T-helper 2 cell treated with Interferon-gamma antibody and Interleukin-4, amounts not matched to agents 100 ng/mL and 5 ng/mL, for 36 hours (primary cell): ENCODE results near the gene SLC6A11. TPM values are rescaled to one million over a fixed set of nuclear protein-coding genes. Genes with fewer than 3 reads are reported as not detected.

Experiments used
- intact Hi-C: fragments of 100-400 bp; cut with micrococcal nuclease; formaldehyde crosslinking; loops from one replicate; pipeline ENCODE4 v1.15.1; 2023
- total RNA-seq: library from RNA; stranded (reverse); gene quantifications from 2 replicates; pipeline ENCODE4 v1.2.3, GENCODE V29; 2022

The SLC6A11 gene
- total RNA-seq, 1 donor from 2014 or later, result not detected

- intact Hi-C loops, result no loop called here
Measured at GRCh38 chr3:10790713-10791112, 25.3 kb upstream of the SLC6A11 start.

DNA sequence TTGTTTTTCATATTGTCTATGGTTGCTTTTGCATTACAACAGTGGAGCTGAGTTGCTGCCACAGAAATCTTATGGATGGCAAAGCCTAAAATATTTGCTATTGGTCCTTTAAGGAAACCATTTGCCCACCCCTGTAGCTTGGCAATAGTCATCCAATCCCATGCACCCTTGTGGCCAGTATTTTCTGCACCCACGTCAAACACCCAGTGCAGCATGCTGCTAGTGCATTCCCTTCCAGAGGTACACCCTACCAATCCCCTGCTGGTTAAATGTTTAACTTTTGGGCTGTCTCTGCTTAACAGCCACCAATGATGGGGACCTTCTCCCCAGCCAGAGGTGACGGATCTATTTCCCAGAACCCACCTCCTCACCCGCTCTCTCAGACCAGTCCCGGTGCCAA lies 23.8 kb upstream of the SLC6A11 start:
- intact Hi-C loops, result no loop called here

DNA sequence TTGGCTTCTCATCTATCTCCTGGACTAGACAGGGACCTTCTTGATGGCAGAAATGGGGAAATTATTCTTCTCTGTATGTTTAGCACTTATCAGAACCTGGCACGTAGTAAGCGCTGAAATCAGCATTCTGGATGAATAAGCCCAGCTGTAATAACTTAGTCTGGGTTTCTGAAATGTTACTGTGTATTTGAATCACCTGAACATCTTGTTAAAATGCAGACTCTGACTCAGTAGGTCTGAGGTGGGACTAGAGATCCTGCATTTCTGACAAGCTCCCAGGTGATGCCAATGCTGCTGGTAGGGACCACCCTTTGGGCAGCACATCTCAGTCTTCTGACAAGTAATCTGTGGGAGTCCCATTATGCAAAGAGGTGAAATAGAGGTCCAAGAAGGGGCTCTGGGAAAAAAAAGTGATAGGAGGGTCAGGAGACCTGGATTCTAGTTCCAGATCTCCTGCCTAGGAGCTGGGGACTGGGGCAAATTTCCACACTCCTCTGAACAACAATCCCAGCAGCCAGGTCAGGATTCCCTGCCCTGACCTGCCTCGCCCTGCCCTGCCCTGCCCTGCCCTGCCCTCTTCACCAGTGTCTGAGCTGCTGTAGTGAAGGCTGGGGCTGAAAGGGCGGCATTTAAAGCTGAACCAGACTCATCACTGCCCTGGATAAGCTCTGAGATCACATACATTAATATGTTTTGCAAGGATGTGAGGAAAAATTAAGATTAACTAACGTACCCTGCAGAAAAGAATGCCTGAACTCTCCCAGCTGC lies 17.2 kb upstream of the SLC6A11 start:
- intact Hi-C loops, result no loop called here

DNA sequence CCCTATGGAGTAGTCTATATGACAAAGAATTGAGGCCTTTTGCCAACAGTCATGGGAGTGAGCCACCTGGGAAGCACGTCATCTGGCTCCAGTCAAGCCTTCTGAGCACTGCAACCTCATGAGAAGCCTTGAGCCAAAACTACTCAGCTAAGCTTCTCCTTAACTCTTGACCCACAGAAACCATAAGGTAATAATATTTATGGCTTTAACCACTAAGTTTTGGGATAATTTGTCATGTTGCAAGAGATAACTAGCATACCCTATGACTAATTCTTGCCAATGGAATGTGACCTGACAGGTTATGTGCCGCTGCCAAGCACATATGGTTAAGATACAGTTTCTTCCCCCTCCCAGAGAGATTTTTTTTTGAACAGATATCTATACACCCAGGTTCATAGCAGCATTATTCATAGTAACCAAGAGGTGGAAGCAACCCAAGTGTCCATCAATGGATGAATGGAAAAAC lies 11.8 kb upstream of the SLC6A11 start:
- intact Hi-C loops, result no loop called here

- intact Hi-C loops, result no loop called here
Measured at GRCh38 chr3:10806006-10806405, 10.0 kb upstream of the SLC6A11 start.

- intact Hi-C loops, result no loop called here
Measured at GRCh38 chr3:10808130-10808735, 7.8 kb upstream of the SLC6A11 start.

- intact Hi-C loops, result no loop called here
Measured at GRCh38 chr3:10808974-10809373, 7.1 kb upstream of the SLC6A11 start.

DNA sequence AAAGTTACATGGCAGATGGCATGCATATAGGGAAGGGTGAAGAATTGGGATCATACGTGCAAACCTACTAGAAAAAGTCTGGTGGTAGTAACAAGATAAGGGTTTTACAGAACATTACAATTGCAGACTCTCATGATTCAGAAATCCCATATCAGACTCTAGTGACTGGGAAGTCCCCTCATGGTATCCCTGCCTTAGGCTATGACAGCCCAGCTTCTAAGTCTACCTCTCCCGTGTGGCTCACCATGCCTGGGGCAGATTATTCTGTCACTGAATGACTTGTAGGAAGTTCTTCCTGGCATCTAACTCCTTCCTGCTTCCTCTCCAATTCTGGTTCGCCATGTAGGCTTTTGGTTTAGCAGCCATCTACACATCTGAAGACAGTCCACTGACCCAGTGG lies 5.7 kb upstream of the SLC6A11 start:
- intact Hi-C loops, result no loop called here

DNA sequence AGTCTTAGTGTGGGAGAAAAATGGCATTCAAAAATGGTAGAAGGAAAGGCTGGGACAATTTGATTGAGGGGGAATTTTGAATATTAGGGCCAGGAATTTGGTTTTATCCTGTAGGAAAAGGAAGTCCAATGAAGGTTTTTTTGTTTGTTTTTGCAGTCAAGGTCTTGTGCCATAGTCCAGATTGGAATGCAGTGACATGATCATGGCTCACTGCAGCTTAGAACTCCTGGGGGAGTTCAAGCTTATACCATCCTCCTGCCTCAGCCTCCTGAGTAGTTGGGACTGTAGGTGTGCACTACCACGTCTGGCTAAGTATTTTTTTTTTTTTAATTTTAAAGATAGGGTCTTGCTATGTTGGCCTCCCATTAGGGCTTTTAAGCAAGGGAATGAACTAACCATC lies 2.6 kb upstream of the SLC6A11 start:
- intact Hi-C loops, result no loop called here

- intact Hi-C loops, result no loop called here
Measured at GRCh38 chr3:10814623-10815022, 1.4 kb upstream of the SLC6A11 start.

- intact Hi-C loops, result no loop called here
Measured at GRCh38 chr3:10815487-10815886, 541 bp upstream of the SLC6A11 start.

GRCh38 chr3:10816863-10817253 lies 830 bp downstream of the SLC6A11 start:
- intact Hi-C loops, result no loop called here

- intact Hi-C loops, result no loop called here
Measured at GRCh38 chr3:10817506-10817905, 1.5 kb downstream of the SLC6A11 start.

- intact Hi-C loops, result no loop called here
Measured at GRCh38 chr3:10822055-10822454, 6.0 kb downstream of the SLC6A11 start.

DNA sequence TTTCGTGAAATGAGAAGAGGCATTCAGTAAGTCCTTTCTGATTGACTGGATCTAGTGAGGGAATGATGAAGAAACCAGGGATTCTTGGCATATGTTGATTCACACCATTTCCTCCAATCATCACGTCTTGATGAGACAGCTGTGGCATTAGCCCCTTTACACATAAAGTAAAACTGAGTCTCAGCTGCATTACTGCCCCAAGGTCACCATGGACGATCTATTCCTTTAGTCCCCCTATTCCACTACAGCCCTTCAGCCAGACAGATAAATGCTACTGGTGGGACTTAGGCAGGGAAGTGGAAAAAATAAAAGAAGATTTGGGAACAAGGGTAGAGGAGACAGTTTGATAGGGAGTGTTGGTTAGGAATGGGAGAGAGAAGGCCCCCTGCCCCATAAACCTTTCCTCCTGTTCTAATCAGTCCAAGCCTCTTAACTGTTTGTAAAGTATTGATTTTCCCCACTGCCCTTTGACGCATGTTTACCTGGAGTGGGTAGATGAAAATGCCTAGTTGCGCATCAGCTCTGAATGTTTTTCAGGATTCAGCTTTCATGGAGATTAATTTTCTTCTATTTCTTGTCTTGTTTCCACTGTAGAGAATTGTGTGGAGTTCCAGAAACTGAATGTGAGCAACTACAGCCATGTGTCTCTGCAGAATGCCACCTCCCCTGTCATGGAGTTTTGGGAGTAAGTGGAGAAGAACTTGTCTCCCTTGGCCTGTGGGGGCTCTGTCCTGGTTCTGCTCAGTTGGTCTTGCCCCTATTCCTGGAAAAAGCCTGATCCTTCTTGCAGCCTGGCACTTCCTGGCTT lies 6.9 kb downstream of the SLC6A11 start:
- intact Hi-C loops, result no loop called here

- intact Hi-C loops, result no loop called here
Measured at GRCh38 chr3:10823516-10823818, 7.4 kb downstream of the SLC6A11 start.

DNA sequence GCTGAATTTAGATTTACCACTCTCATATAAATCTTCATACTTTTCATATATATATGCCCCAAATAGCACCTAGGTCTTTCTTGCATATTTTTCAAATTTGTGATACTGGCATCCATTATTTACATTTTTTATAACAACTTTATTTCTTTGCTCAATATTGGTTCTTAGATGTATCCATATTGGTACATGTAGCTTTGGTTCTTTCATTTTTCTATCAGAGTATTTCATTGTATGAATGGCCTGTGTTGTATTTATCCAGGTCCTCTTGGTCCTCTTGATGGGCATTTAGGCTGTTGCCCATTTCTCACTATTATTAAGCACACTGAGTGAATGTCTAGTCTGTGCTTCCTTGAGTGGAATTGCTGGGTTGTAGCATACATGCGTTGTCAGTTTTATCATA lies 8.4 kb downstream of the SLC6A11 start:
- intact Hi-C loops, result no loop called here

DNA sequence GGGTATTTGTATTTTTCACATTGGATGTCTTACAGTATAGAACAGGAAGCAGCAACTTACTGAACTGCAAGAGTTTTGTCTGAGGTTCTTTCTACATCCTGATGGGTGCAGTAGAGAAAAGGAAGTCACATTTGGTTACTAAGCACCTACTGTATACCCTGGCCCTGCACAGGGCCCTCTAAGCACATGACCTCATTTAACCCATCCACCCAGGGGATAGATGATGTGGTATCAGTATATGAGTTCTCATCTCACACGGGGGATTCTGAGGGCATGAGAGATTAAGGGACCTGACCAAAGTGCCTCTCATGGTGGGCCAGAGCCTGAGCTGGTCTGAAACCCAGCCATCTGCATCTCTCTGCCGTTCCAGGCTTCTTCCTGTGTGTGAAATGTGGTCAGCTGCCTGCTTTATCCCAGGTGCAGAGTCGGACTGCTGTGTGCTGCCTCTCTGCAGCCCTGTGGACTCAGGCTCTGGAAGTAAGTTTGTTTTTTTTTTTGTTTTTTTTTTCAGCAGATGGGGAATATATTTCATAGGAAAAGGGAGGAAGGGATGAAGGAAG lies 17.9 kb downstream of the SLC6A11 start:
- intact Hi-C loops, result no loop called here

DNA sequence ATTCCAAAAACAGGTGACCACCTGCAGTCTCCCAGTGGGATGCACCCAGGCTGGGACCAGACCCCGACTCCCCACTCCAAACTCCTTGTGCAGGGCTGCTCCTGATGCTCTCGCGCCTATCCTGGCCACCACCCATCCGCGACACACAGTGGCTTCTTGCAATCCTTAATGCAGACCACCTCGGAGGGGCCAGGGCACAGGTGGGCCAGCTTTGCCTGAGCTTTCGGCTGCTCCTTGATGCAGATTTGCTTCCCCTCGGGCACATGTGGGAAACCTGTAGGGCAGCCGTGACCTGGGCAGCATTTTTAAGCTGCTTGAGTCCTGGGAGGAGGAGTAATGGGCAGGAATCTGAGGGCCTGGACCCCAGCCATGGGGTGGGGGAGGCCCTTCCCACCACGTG lies 18.9 kb downstream of the SLC6A11 start:
- intact Hi-C loops, result no loop called here

- intact Hi-C loops, result no loop called here
Measured at GRCh38 chr3:10835406-10835805, 19.4 kb downstream of the SLC6A11 start.

GRCh38 chr3:10836676-10837075 lies 20.6 kb downstream of the SLC6A11 start:
- intact Hi-C loops, result no loop called here

DNA sequence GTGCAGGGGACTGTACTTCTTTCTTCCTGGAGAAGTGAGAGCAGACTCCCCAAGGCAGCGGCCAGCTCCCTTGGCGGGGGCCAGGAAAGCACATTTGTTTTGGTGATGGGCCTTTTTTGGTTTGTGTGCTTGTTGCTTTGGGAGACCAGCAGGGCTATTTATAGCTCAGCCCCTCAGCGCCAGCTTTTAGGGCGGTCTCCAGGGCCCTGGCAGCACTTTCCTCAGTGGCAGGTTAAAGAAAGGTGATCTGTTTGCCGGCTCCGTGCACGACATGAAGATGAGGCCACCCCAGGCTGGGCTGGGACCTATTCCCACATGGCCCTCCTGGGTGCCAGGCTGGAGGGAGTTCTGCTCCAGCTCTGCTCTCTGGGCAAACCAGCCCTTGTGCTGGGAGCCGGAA lies 21.8 kb downstream of the SLC6A11 start:
- intact Hi-C loops, result no loop called here
